ENCODE data around the gene ZNHIT1. TPM values are rescaled to one million over a fixed set of nuclear protein-coding genes. Genes with fewer than 3 reads are reported as not detected.

Gene ZNHIT1
- total RNA-seq, 1 experiment from 2014 or later = 57.2 TPM

DNA sequence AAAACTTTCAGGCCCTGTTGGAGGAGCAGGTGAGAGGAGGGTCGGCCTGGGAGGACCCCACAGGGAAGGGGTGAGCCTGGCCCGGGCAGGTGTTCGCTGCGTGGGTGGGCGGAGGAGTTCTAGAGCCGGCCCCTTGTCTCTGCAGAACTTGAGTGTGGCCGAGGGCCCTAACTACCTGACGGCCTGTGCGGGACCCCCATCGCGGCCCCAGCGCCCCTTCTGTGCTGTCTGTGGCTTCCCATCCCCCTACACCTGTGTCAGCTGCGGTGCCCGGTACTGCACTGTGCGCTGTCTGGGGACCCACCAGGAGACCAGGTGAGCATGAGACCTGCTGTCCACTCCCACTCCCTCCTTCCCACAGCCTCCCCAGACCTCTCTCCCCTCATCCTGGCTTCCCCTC, 5.6 kb downstream of the ZNHIT1 start:
- Mint-ChIP-seq H3K9me3 (ENCODE audit: low read depth, unreplicated experiment) (no peaks in the 10 kb centered on the region), H3K4me1 (ENCODE audit: low read depth, unreplicated experiment) (peaks cover 10% of the 10 kb centered on the region), H3K4me3 (ENCODE audit: low read depth, unreplicated experiment) (no peak overlapping the region), H3K27ac (ENCODE audit: unreplicated experiment) (no peak overlapping the region), H3K27me3 (ENCODE audit: unreplicated experiment) (no peaks in the 10 kb centered on the region), H3K36me3 (ENCODE audit: insufficient read depth, unreplicated experiment) (peaks cover 44% of the 10 kb centered on the region)
- BruUV-seq (replicated peaks) = no TSS peak
- CTCF ChIA-PET = no interaction called here
- no peak for DNase-seq
- TF ChIP-seq, protein P1, sequence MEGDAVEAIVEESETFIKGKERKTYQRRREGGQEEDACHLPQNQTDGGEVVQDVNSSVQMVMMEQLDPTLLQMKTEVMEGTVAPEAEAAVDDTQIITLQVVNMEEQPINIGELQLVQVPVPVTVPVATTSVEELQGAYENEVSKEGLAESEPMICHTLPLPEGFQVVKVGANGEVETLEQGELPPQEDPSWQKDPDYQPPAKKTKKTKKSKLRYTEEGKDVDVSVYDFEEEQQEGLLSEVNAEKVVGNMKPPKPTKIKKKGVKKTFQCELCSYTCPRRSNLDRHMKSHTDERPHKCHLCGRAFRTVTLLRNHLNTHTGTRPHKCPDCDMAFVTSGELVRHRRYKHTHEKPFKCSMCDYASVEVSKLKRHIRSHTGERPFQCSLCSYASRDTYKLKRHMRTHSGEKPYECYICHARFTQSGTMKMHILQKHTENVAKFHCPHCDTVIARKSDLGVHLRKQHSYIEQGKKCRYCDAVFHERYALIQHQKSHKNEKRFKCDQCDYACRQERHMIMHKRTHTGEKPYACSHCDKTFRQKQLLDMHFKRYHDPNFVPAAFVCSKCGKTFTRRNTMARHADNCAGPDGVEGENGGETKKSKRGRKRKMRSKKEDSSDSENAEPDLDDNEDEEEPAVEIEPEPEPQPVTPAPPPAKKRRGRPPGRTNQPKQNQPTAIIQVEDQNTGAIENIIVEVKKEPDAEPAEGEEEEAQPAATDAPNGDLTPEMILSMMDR (IDR thresholded peaks at IDR 0.05; ENCODE audit: unreplicated experiment) = no peak
- intact Hi-C loops (cut with micrococcal nuclease; ENCODE audit: unreplicated experiment) = no loop called here

DNA sequence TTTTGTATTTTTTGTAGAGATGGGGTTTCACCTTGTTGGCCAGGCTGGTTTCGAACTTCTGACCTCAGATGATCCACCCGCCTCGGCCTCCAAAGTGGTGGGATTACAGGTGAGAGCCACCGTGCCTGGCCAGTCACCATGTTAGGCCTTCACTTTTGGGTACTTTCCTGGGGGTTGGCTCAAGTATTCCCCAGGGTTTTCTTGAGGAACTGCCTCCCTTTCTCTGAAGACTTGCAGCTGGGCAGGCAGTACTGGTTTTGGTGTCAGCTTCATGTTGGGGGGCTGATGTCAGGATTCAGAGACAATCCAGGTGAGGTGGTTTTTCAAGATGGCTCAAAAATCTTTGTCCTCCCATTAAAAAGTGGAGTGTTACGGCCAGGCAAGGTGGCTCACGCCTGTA, 7.7 kb downstream of the ZNHIT1 start:
- Mint-ChIP-seq H3K4me3 (ENCODE audit: low read depth, unreplicated experiment) (no peak overlapping the region), H3K27me3 (ENCODE audit: unreplicated experiment) (no peaks in the 10 kb centered on the region), H3K36me3 (ENCODE audit: insufficient read depth, unreplicated experiment) (peaks cover 49% of the 10 kb centered on the region), H3K9me3 (ENCODE audit: low read depth, unreplicated experiment) (no peaks in the 10 kb centered on the region), H3K27ac (ENCODE audit: unreplicated experiment) (no peak overlapping the region), H3K4me1 (ENCODE audit: low read depth, unreplicated experiment) (peaks cover 15% of the 10 kb centered on the region)
- CTCF ChIA-PET = no interaction called here
- no peak for DNase-seq
- TF ChIP-seq, protein P1 (IDR thresholded peaks at IDR 0.05; ENCODE audit: unreplicated experiment) = no peak
- intact Hi-C loops (cut with micrococcal nuclease; ENCODE audit: unreplicated experiment) = no loop called here
- BruUV-seq (replicated peaks) = no TSS peak

DNA sequence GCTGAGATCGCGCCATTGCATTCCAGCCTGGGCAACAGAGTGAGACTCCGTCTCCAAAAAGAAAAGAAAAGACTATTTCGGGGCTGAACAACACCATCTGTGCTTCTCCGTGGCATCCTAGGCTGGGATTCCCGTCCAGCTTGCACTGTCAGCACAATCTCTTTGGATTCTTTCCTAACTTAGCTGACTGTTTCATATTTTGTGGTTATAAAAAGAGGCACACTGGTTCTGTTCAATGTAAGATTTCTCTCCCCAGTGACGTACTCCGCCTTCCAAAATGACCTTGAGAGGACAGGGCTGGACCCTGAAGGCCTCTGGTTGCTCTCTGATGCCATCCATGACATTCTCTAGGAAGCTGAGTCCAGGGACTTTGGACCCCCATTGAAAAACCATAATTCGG, 8.8 kb downstream of the ZNHIT1 start:
- H3K36me3 Mint-ChIP-seq (ENCODE audit: insufficient read depth, unreplicated experiment) = peaks cover 47% of the 10 kb centered on the region
- H3K4me3 Mint-ChIP-seq (ENCODE audit: low read depth, unreplicated experiment) = no peak overlapping the region
- intact Hi-C loops (cut with micrococcal nuclease; ENCODE audit: unreplicated experiment) = no loop called here
- TF ChIP-seq, protein P1 (IDR thresholded peaks at IDR 0.05; ENCODE audit: unreplicated experiment) = no peak
- no peaks in the 10 kb centered on the region for H3K27me3 Mint-ChIP-seq (ENCODE audit: unreplicated experiment)
- peaks cover 15% of the 10 kb centered on the region for H3K4me1 Mint-ChIP-seq (ENCODE audit: low read depth, unreplicated experiment)
- no peaks in the 10 kb centered on the region for H3K9me3 Mint-ChIP-seq (ENCODE audit: low read depth, unreplicated experiment)
- BruUV-seq (replicated peaks) = no TSS peak
- no peak for DNase-seq
- CTCF ChIA-PET = no interaction called here
- no peak overlapping the region for H3K27ac Mint-ChIP-seq (ENCODE audit: unreplicated experiment)

DNA sequence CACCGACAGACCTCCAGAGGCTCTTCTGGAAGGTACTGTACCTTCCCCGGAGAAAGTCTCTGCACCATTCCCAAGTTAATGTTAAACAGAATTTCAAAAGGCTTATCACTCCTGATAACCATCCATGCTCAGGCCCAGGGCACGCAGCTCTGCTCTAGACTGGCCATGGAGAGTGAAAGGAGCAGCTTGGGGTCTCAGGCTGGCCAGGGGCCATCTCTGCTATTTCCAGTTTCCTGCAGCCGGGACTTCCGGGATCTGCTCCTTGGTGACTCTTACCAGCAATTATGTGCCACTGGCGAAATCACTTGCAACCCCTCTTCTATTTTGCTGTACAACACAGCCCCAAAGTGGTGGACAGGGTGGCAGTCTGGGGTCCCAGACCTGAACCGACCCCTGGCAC, 13.7 kb downstream of the ZNHIT1 start:
- no TSS peak for BruUV-seq (replicated peaks)
- H3K36me3 Mint-ChIP-seq (ENCODE audit: insufficient read depth, unreplicated experiment) = peaks cover 41% of the 10 kb centered on the region
- TF ChIP-seq, protein P1 (IDR thresholded peaks at IDR 0.05; ENCODE audit: unreplicated experiment) = no peak
- H3K27ac Mint-ChIP-seq (ENCODE audit: unreplicated experiment) = no peak overlapping the region
- peaks cover 9% of the 10 kb centered on the region for H3K4me1 Mint-ChIP-seq (ENCODE audit: low read depth, unreplicated experiment)
- peak overlapping the region; percentile 65 for H3K4me3 Mint-ChIP-seq (ENCODE audit: low read depth, unreplicated experiment)
- no peak for DNase-seq
- H3K9me3 Mint-ChIP-seq (ENCODE audit: low read depth, unreplicated experiment) = no peaks in the 10 kb centered on the region
- H3K27me3 Mint-ChIP-seq (ENCODE audit: unreplicated experiment) = no peaks in the 10 kb centered on the region
- CTCF ChIA-PET = interaction anchor here (1.4 kb wide), 1 partner anchor 14 kb away, joined by 5 read pairs; the partner anchor contains the start of gene ZNHIT1
- intact Hi-C loops (cut with micrococcal nuclease; ENCODE audit: unreplicated experiment) = no loop called here

All from Calu3 (cell line).